ENCODE data around the gene LRMDA.

- TF ChIP-seq EZH2 (IDR thresholded peaks at IDR 0.05) (no peak), CTCF (IDR thresholded peaks at IDR 0.05) (no peak)
Observed at GRCh38 chr10:76192151-76192550, 760.7 kb downstream of the LRMDA start.

Measured in neural progenitor cell (in vitro differentiated cells).